Body of pancreas (tissue), 4 donors: Measurements from ENCODE around the gene CTBP1.

Experiments used
- CTCF ChIP-seq, 7 experiments: fragments of 450-650 bp in 4 of 7; fragments of 200-600 bp in 3 of 7; sonication (generic) in 3 of 7; IDR thresholded peaks; one replicate each; pipeline ENCODE4 v1.5.1; 2016 to 2019; ENCODE audit warnings: antibody characterized with exemption in 7 of 7
- POLR2A ChIP-seq, 3 donors: fragments of 450-650 bp; IDR thresholded peaks; one replicate each; pipeline ENCODE4 v1.6.1; 2016; ENCODE audit warnings: antibody characterized with exemption in 3 of 3, mild to moderate bottlenecking in 2 of 3

- TF ChIP-seq CTCF (IDR thresholded peaks at IDR 0.05) (no peak), POLR2A (IDR thresholded peaks at IDR 0.05) (no peak)
Observed at GRCh38 chr4:1255699-1256098, 6.8 kb upstream of the CTBP1 start.
